ENCODE results near the gene VWA8. TPM values are rescaled to one million over a fixed set of nuclear protein-coding genes. Genes with fewer than 3 reads are reported as not detected.
"Not testable (repeated sequence)": the region's sequence is repeated elsewhere in the genome, so short reads cannot be mapped to it uniquely, and the experiment has no call there.

The VWA8 gene
- total RNA-seq, 1 experiment from 2014 or later = 21.4 TPM

- DNase-seq (ENCODE audit: unreplicated experiment) = no peak
Measured at GRCh38 chr13:41639955-41640780, 320.7 kb downstream of the VWA8 start.

GRCh38 chr13:41639237-41639904 lies 321.5 kb downstream of the VWA8 start:
- H3K36me3 Mint-ChIP-seq (ENCODE audit: insufficient read depth, unreplicated experiment) = peaks cover 6% of the 10 kb centered on the region
- no peaks in the 10 kb centered on the region for H3K4me1 Mint-ChIP-seq (ENCODE audit: insufficient read depth, unreplicated experiment)
- peak overlapping the region; percentile 53 for H3K27ac Mint-ChIP-seq (ENCODE audit: low read depth, unreplicated experiment)
- intact Hi-C loops (cut with micrococcal nuclease) = no loop called here
- TF ChIP-seq CTCF (IDR thresholded peaks at IDR 0.05; ENCODE audit: unreplicated experiment) = no peak
- no TSS peak for BruUV-seq (replicated peaks)
- H3K4me3 Mint-ChIP-seq (ENCODE audit: unreplicated experiment) = no peak overlapping the region
- CTCF ChIA-PET = interaction anchor here (0.7 to 0.8 kb wide), 2 partner anchors 26 to 254 kb away, joined by 3 read pairs; no protein-coding TSS in a partner anchor
- H3K27me3 Mint-ChIP-seq (ENCODE audit: insufficient read depth, unreplicated experiment) = no peaks in the 10 kb centered on the region
- POLR2A ChIA-PET = interaction anchor here (0.7 kb wide), 1 partner anchor 275 kb away, joined by 7 read pairs; no protein-coding TSS in a partner anchor
- DNase-seq (ENCODE audit: unreplicated experiment) = no peak
- no peaks in the 10 kb centered on the region for H3K9me3 Mint-ChIP-seq (ENCODE audit: unreplicated experiment)

More at GRCh38 chr13:41639955-41640780, 320.7 kb downstream of the VWA8 start:
- Mint-ChIP-seq H3K36me3 (ENCODE audit: insufficient read depth, unreplicated experiment) (peaks cover 6% of the 10 kb centered on the region), H3K27ac (ENCODE audit: low read depth, unreplicated experiment) (peak overlapping the region; percentile 56), H3K27me3 (ENCODE audit: insufficient read depth, unreplicated experiment) (no peaks in the 10 kb centered on the region), H3K4me3 (ENCODE audit: unreplicated experiment) (no peak overlapping the region), H3K9me3 (ENCODE audit: unreplicated experiment) (no peaks in the 10 kb centered on the region), H3K4me1 (ENCODE audit: insufficient read depth, unreplicated experiment) (peaks cover 1% of the 10 kb centered on the region)
- POLR2A ChIA-PET = interaction anchor here (0.7 kb wide), 1 partner anchor 390 kb away, joined by 3 read pairs; no protein-coding TSS in a partner anchor
- CTCF ChIA-PET = interaction anchor here (0.6 kb wide), 1 partner anchor 46 kb away, joined by 4 read pairs; no protein-coding TSS in a partner anchor
- BruUV-seq (replicated peaks) = no TSS peak
- intact Hi-C loops (cut with micrococcal nuclease) = loop anchor here (10.0 kb wide), 1 partner anchor 55 kb away; no protein-coding TSS in a partner anchor
- no peak for TF ChIP-seq CTCF (IDR thresholded peaks at IDR 0.05; ENCODE audit: unreplicated experiment)

GRCh38 chr13:41637586-41637985 lies 323.3 kb downstream of the VWA8 start:
- no peak for DNase-seq (ENCODE audit: unreplicated experiment)
- no TSS peak for BruUV-seq (replicated peaks)
- POLR2A ChIA-PET = no interaction called here
- H3K27me3 Mint-ChIP-seq (ENCODE audit: insufficient read depth, unreplicated experiment) = no peaks in the 10 kb centered on the region
- CTCF ChIA-PET = interaction anchor here (1.0 kb wide), 1 partner anchor 14 kb away, joined by 3 read pairs; no protein-coding TSS in a partner anchor
- H3K4me1 Mint-ChIP-seq (ENCODE audit: insufficient read depth, unreplicated experiment) = no peaks in the 10 kb centered on the region
- no peaks in the 10 kb centered on the region for H3K9me3 Mint-ChIP-seq (ENCODE audit: unreplicated experiment)
- no peak overlapping the region for H3K4me3 Mint-ChIP-seq (ENCODE audit: unreplicated experiment)
- intact Hi-C loops (cut with micrococcal nuclease) = no loop called here
- TF ChIP-seq CTCF (IDR thresholded peaks at IDR 0.05; ENCODE audit: unreplicated experiment) = no peak
- H3K27ac Mint-ChIP-seq (ENCODE audit: low read depth, unreplicated experiment) = no peak overlapping the region
- H3K36me3 Mint-ChIP-seq (ENCODE audit: insufficient read depth, unreplicated experiment) = peaks cover 12% of the 10 kb centered on the region

- H3K27me3 Mint-ChIP-seq (ENCODE audit: insufficient read depth, unreplicated experiment); H3K4me1 Mint-ChIP-seq (ENCODE audit: insufficient read depth, unreplicated experiment); H3K27ac Mint-ChIP-seq (ENCODE audit: low read depth, unreplicated experiment); CTCF ChIA-PET; BruUV-seq (replicated peaks); POLR2A ChIA-PET; DNase-seq (ENCODE audit: unreplicated experiment); intact Hi-C loops (cut with micrococcal nuclease); H3K4me3 Mint-ChIP-seq (ENCODE audit: unreplicated experiment); H3K9me3 Mint-ChIP-seq (ENCODE audit: unreplicated experiment): not testable (repeated sequence)
- H3K36me3 Mint-ChIP-seq (ENCODE audit: insufficient read depth, unreplicated experiment) = peaks cover 12% of the 10 kb centered on the region
Measured at GRCh38 chr13:41637032-41637431, 323.9 kb downstream of the VWA8 start.

- BruUV-seq (replicated peaks); H3K27me3 Mint-ChIP-seq (ENCODE audit: insufficient read depth, unreplicated experiment); H3K27ac Mint-ChIP-seq (ENCODE audit: low read depth, unreplicated experiment); POLR2A ChIA-PET; H3K9me3 Mint-ChIP-seq (ENCODE audit: unreplicated experiment); H3K4me3 Mint-ChIP-seq (ENCODE audit: unreplicated experiment); intact Hi-C loops (cut with micrococcal nuclease); DNase-seq (ENCODE audit: unreplicated experiment); H3K4me1 Mint-ChIP-seq (ENCODE audit: insufficient read depth, unreplicated experiment): not testable (repeated sequence)
- H3K36me3 Mint-ChIP-seq (ENCODE audit: insufficient read depth, unreplicated experiment) = peaks cover 12% of the 10 kb centered on the region
- CTCF ChIA-PET = interaction anchor here (0.7 kb wide), 1 partner anchor 76 kb away, joined by 3 read pairs; no protein-coding TSS in a partner anchor
Measured at GRCh38 chr13:41636590-41636989, 324.3 kb downstream of the VWA8 start.

Measured in MCF 10A (cell line).